ENCODE measurements around the gene RBM15.

The RBM15 gene

GRCh38 chr1:110336300-110337039, 2.7 kb upstream of the RBM15 start:
- DNase-seq = no peak
- Mint-ChIP-seq H3K4me1 (ENCODE audit: low read depth in 2 of 2) (peaks cover 22 to 24% of the 10 kb centered on the region in 2 donors), H3K36me3 (ENCODE audit: insufficient read depth) (peaks cover 10% of the 10 kb centered on the region), H3K9me3 (no peaks in the 10 kb centered on the region), H3K27me3 (no peaks in the 10 kb centered on the region), H3K27ac (peak overlapping the region in 1 of 2 donors; percentile 65), H3K4me3 (peak overlapping the region; percentile 56 to 62)
- ATAC-seq (replicated peaks) = no peak

- H3K4me1 Mint-ChIP-seq (ENCODE audit: low read depth in 2 of 2) = peaks cover 32 to 33% of the 10 kb centered on the region in 2 donors
- no peaks in the 10 kb centered on the region for H3K27me3 Mint-ChIP-seq
- ATAC-seq (replicated peaks) (no peak), DNase-seq (peak in 1 of 3 experiments; percentile 12)
- H3K36me3 Mint-ChIP-seq (ENCODE audit: insufficient read depth) = peaks cover 22% of the 10 kb centered on the region
- no peaks in the 10 kb centered on the region for H3K9me3 Mint-ChIP-seq
- no peak overlapping the region for H3K27ac Mint-ChIP-seq
- H3K4me3 Mint-ChIP-seq = no peak overlapping the region
Observed at GRCh38 chr1:110337704-110338308, 1.4 kb upstream of the RBM15 start.

- no peaks in the 10 kb centered on the region for H3K9me3 Mint-ChIP-seq
- H3K4me3 Mint-ChIP-seq = no peak overlapping the region
- peak; percentile 88 to 98 (median 95) for DNase-seq
Observed at GRCh38 chr1:110338309-110338885, 780 bp upstream of the RBM15 start.

GRCh38 chr1:110339407-110340206, 430 bp downstream of the RBM15 start:
- no peaks in the 10 kb centered on the region for H3K27me3 Mint-ChIP-seq
- peaks cover 38% of the 10 kb centered on the region for H3K36me3 Mint-ChIP-seq (ENCODE audit: insufficient read depth)
- peaks cover 44 to 50% of the 10 kb centered on the region in 2 donors for H3K4me1 Mint-ChIP-seq (ENCODE audit: low read depth in 2 of 2)
- no peaks in the 10 kb centered on the region for H3K9me3 Mint-ChIP-seq
- H3K27ac Mint-ChIP-seq = no peak overlapping the region
- peak; percentile 3 for ATAC-seq (replicated peaks)
- peak; percentile 52 to 53 (median 52) for DNase-seq
- no peak overlapping the region for H3K4me3 Mint-ChIP-seq

More at GRCh38 chr1:110338309-110338885, 780 bp upstream of the RBM15 start:
- Mint-ChIP-seq H3K27me3 (no peaks in the 10 kb centered on the region), H3K36me3 (ENCODE audit: insufficient read depth) (peaks cover 28% of the 10 kb centered on the region), H3K4me1 (ENCODE audit: low read depth in 2 of 2) (peaks cover 35 to 39% of the 10 kb centered on the region in 2 donors), H3K27ac (no peak overlapping the region)
- peak; percentile 70 for ATAC-seq (replicated peaks)

- Mint-ChIP-seq H3K4me1 (ENCODE audit: low read depth in 2 of 2) (peaks cover 44 to 53% of the 10 kb centered on the region in 2 donors), H3K4me3 (no peak overlapping the region), H3K27ac (no peak overlapping the region), H3K36me3 (ENCODE audit: insufficient read depth) (peaks cover 38% of the 10 kb centered on the region), H3K27me3 (no peaks in the 10 kb centered on the region), H3K9me3 (no peaks in the 10 kb centered on the region)
- DNase-seq (no peak), ATAC-seq (replicated peaks) (no peak)
Observed at GRCh38 chr1:110340207-110340468, 961 bp downstream of the RBM15 start.

GRCh38 chr1:110341146-110341871, 2.1 kb downstream of the RBM15 start:
- Mint-ChIP-seq H3K9me3 (no peaks in the 10 kb centered on the region), H3K36me3 (ENCODE audit: insufficient read depth) (peaks cover 43% of the 10 kb centered on the region), H3K27me3 (no peaks in the 10 kb centered on the region), H3K4me3 (no peak overlapping the region), H3K4me1 (ENCODE audit: low read depth in 2 of 2) (peaks cover 50 to 64% of the 10 kb centered on the region in 2 donors), H3K27ac (no peak overlapping the region)
- ATAC-seq (replicated peaks) (no peak), DNase-seq (no peak)

GRCh38 chr1:110341872-110342331, 2.7 kb downstream of the RBM15 start:
- Mint-ChIP-seq H3K4me3 (no peak overlapping the region), H3K27me3 (no peaks in the 10 kb centered on the region), H3K36me3 (ENCODE audit: insufficient read depth) (peaks cover 49% of the 10 kb centered on the region), H3K27ac (peak overlapping the region in 1 of 2 donors; percentile 45), H3K4me1 (ENCODE audit: low read depth in 2 of 2) (peaks cover 53 to 70% of the 10 kb centered on the region in 2 donors), H3K9me3 (no peaks in the 10 kb centered on the region)
- ATAC-seq (replicated peaks) (no peak), DNase-seq (no peak)

- H3K36me3 Mint-ChIP-seq (ENCODE audit: insufficient read depth) = peaks cover 61% of the 10 kb centered on the region
- no peaks in the 10 kb centered on the region for H3K27me3 Mint-ChIP-seq
- ATAC-seq (replicated peaks) (no peak), DNase-seq (no peak)
- H3K4me1 Mint-ChIP-seq (ENCODE audit: low read depth in 2 of 2) = peaks cover 57 to 78% of the 10 kb centered on the region in 2 donors
- peak overlapping the region; percentile 44 to 51 for H3K27ac Mint-ChIP-seq
- H3K4me3 Mint-ChIP-seq = no peak overlapping the region
- no peaks in the 10 kb centered on the region for H3K9me3 Mint-ChIP-seq
Observed at GRCh38 chr1:110343249-110343648, 4.1 kb downstream of the RBM15 start.

GRCh38 chr1:110344152-110344551, 5.0 kb downstream of the RBM15 start:
- H3K9me3 Mint-ChIP-seq = no peaks in the 10 kb centered on the region
- peaks cover 68% of the 10 kb centered on the region for H3K36me3 Mint-ChIP-seq (ENCODE audit: insufficient read depth)
- H3K27me3 Mint-ChIP-seq = no peaks in the 10 kb centered on the region
- no peak for DNase-seq
- ATAC-seq (replicated peaks) = no peak
- peak overlapping the region; percentile 26 to 51 for H3K27ac Mint-ChIP-seq
- H3K4me3 Mint-ChIP-seq = no peak overlapping the region
- H3K4me1 Mint-ChIP-seq (ENCODE audit: low read depth in 2 of 2) = peaks cover 66 to 87% of the 10 kb centered on the region in 2 donors

GRCh38 chr1:110345480-110345879, 6.3 kb downstream of the RBM15 start:
- peak overlapping the region; percentile 24 to 73 for H3K4me3 Mint-ChIP-seq
- DNase-seq (no peak), ATAC-seq (replicated peaks) (peak; percentile 69)
- H3K27ac Mint-ChIP-seq = peak overlapping the region in 1 of 2 donors; percentile 86
- no peaks in the 10 kb centered on the region for H3K27me3 Mint-ChIP-seq
- H3K4me1 Mint-ChIP-seq (ENCODE audit: low read depth in 2 of 2) = peaks cover 65 to 90% of the 10 kb centered on the region in 2 donors
- no peaks in the 10 kb centered on the region for H3K9me3 Mint-ChIP-seq
- peaks cover 70% of the 10 kb centered on the region for H3K36me3 Mint-ChIP-seq (ENCODE audit: insufficient read depth)

- Mint-ChIP-seq H3K27ac (peak overlapping the region; percentile 32 to 41), H3K27me3 (no peaks in the 10 kb centered on the region), H3K4me3 (peak overlapping the region; percentile 41 to 73), H3K9me3 (no peaks in the 10 kb centered on the region), H3K4me1 (ENCODE audit: low read depth in 2 of 2) (peaks cover 60 to 90% of the 10 kb centered on the region in 2 donors), H3K36me3 (ENCODE audit: insufficient read depth) (peaks cover 65% of the 10 kb centered on the region)
- ATAC-seq (replicated peaks) = no peak
- no peak for DNase-seq
Observed at GRCh38 chr1:110346690-110347089, 7.5 kb downstream of the RBM15 start.

- ATAC-seq (replicated peaks) = no peak
- Mint-ChIP-seq H3K4me3 (peak overlapping the region; percentile 41 to 73), H3K27me3 (no peaks in the 10 kb centered on the region), H3K27ac (peak overlapping the region; percentile 32 to 41), H3K36me3 (ENCODE audit: insufficient read depth) (peaks cover 62% of the 10 kb centered on the region), H3K4me1 (ENCODE audit: low read depth in 2 of 2) (peaks cover 56 to 84% of the 10 kb centered on the region in 2 donors), H3K9me3 (no peaks in the 10 kb centered on the region)
- no peak for DNase-seq
Observed at GRCh38 chr1:110347182-110347893, 8.2 kb downstream of the RBM15 start.
